Activated naive CD4-positive, alpha-beta T cell treated with anti-CD3 and anti-CD28 coated beads, Interleukin-2, amount 10 ng/mL, durations not matched to agents 7 days and 5 days (primary cell): Measurements from ENCODE around the gene STRA6.

Source experiments
- CTCF ChIA-PET: fragments of 350-600 bp; sonication (Branson Sonifier 250); formaldehyde crosslinking; loops from one replicate; lab custom pipeline; 2021; ENCODE audit warnings: antibody characterized with exemption; lab: Charles Lee
- DNase-seq: peaks from one replicate; pipeline ENCODE4 v3.0.0-alpha.2; 2020
- H3K27ac Mint-ChIP-seq: one replicate; pipeline ENCODE4 v1.8.0; 2021; ENCODE audit warnings: mild to moderate bottlenecking, moderate library complexity, mixed read lengths
- H3K27me3 Mint-ChIP-seq: one replicate; pipeline ENCODE4 v1.8.0; 2021; ENCODE audit warnings: mild to moderate bottlenecking, mixed read lengths
- H3K36me3 Mint-ChIP-seq: one replicate; pipeline ENCODE4 v1.8.0; 2021; ENCODE audit warnings: mixed read lengths
- H3K4me1 Mint-ChIP-seq: one replicate; pipeline ENCODE4 v1.8.0; 2021; ENCODE audit warnings: mixed read lengths
- H3K4me3 Mint-ChIP-seq: one replicate; pipeline ENCODE4 v1.8.0; 2021; ENCODE audit warnings: mild to moderate bottlenecking, moderate library complexity, mixed read lengths
- H3K9me3 Mint-ChIP-seq: one replicate; pipeline ENCODE4 v1.8.0; 2021; ENCODE audit warnings: mixed read lengths

STRA6 gene

DNA sequence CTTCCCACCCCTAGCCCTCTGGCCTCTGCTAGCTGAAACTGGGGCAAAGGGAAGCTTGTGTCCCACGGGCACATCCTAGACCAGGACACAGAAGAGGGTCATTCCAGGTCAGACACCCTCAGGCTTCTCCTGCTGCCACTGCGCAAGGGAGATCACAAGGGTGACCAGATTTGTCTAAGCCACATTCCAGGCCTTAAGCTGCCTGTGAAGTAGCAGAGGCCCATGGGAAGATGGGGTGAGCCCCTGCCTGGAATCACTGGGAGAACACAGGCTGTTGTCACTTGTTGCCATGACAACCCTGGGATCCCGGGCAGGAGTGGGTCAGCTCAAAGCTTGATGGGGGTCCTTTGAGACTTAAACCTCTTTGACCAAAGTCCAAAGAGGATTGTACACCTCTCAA lies 10.8 kb downstream of the STRA6 start:
- H3K27me3 Mint-ChIP-seq: peaks cover 29% of the 10 kb centered on the region
- H3K4me3 Mint-ChIP-seq: no peak overlapping the region
- no peak for DNase-seq
- H3K36me3 Mint-ChIP-seq: no peaks in the 10 kb centered on the region
- no peaks in the 10 kb centered on the region for H3K9me3 Mint-ChIP-seq
- no peak overlapping the region for H3K27ac Mint-ChIP-seq
- H3K4me1 Mint-ChIP-seq: no peaks in the 10 kb centered on the region
- CTCF ChIA-PET: no interaction called here

DNA sequence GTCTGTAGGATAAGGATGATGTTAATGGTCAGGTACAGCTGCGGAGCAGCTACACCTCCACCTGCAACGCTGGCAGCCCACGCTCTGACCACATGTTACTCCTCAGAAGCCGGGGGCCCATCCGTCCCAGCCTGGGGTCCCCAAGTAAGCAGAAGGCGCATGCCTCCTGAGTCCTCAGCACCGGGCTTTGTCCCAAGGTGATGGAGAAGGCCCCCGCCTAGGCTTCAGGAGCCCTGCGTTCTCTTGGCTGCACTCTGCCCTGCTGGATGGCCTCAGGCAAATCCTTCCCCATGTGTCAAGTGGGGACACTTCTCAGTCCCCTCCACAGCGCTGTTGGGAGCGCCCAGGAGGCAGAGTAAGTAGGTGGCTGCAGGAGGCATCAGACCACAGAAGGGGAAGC lies 14.4 kb downstream of the STRA6 start:
- Mint-ChIP-seq H3K27ac (no peak overlapping the region), H3K4me3 (no peak overlapping the region), H3K36me3 (no peaks in the 10 kb centered on the region), H3K4me1 (no peaks in the 10 kb centered on the region), H3K27me3 (peaks cover 14% of the 10 kb centered on the region), H3K9me3 (no peaks in the 10 kb centered on the region)
- no peak for DNase-seq
- CTCF ChIA-PET: interaction anchor here (1.3 kb wide), 1 partner anchor 132 kb away, joined by 3 read pairs; no protein-coding TSS in a partner anchor

DNA sequence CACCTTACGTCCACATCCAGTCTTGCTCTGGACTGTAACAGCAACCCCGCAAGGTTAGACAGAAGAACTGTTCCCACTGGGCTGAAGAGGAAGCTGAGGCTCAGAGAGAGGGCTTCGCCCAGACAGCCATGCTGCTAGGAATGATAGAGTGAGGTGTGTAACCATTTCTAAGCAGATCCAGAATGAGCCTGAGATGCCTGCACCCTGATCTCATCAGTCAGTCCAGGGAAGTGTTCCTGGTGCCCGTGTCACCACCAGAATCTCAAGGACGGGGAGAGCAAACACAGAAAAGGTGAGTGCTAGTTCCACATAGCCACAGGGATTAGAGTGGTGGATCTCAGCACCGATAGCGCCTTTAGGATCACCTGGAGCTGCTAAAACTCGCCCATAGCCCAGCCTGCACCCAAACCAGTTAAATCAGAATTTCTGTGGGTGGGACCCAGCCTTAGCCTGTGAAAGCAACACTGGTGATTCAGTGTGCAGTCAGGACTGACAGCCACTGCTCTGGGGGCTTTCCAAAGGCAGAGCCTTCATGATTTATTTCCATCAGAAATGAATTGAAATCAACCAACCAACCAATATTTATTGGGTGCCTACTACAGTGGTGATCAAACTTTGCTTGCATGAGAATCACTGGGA lies 16.8 kb downstream of the STRA6 start:
- H3K36me3 Mint-ChIP-seq: no peaks in the 10 kb centered on the region
- H3K27ac Mint-ChIP-seq: no peak overlapping the region
- H3K27me3 Mint-ChIP-seq: peaks cover 7% of the 10 kb centered on the region
- CTCF ChIA-PET: interaction anchor here (0.7 kb wide), 1 partner anchor 1953 kb away, joined by 3 read pairs; no protein-coding TSS in a partner anchor
- no peaks in the 10 kb centered on the region for H3K4me1 Mint-ChIP-seq
- DNase-seq: no peak
- no peak overlapping the region for H3K4me3 Mint-ChIP-seq
- no peaks in the 10 kb centered on the region for H3K9me3 Mint-ChIP-seq

DNA sequence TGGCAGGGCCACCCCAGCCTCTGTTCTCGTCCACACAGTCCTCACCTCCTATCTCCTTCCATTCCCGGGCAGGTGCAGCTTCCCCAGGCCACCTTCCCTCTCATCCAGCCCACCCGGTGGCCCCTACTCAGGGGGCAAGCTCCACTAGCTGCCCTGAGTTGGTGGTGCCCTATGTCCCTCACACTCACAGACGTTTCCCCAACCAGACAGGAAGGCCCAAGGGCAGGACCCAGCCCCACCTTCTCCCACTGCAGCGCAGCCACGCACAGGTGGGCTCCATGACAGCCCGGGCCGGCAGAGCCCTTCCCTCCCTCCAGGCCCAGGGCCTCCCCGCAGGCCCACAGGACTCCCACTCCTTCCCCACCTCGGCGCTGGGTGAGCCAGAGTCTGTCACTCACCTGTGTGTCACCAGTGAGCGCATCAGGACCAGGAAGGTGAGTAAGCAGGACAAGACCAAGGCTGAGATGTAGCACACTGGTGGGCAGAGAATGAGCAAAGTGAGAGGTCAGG lies 17.9 kb downstream of the STRA6 start:
- Mint-ChIP-seq H3K27ac (no peak overlapping the region), H3K27me3 (peaks cover 13% of the 10 kb centered on the region), H3K4me3 (no peak overlapping the region), H3K4me1 (no peaks in the 10 kb centered on the region), H3K36me3 (no peaks in the 10 kb centered on the region), H3K9me3 (no peaks in the 10 kb centered on the region)
- CTCF ChIA-PET: no interaction called here
- no peak for DNase-seq

DNA sequence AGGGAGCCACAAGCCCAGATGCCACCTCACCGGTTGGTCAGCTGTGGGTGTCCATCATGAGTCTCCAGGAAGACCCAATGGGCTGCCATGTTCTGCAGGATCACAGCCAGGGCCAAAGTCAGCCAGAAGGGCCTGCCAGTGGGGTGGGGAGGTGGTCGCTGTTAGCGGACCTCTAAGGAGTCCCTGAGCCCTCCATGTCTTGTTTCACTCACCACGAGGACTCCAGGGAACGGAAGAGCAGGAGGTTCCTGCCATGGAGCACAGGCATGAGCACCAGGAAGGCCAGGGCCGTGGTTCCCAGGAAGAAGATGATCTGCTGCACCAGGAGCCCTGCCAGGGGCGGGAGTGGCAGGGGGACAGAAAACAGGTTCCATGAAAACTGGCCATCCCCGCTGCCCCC lies 20.5 kb downstream of the STRA6 start:
- Mint-ChIP-seq H3K4me1 (no peaks in the 10 kb centered on the region), H3K27me3 (peaks cover 9% of the 10 kb centered on the region), H3K9me3 (no peaks in the 10 kb centered on the region), H3K36me3 (no peaks in the 10 kb centered on the region), H3K4me3 (no peak overlapping the region), H3K27ac (no peak overlapping the region)
- CTCF ChIA-PET: no interaction called here
- DNase-seq: no peak

DNA sequence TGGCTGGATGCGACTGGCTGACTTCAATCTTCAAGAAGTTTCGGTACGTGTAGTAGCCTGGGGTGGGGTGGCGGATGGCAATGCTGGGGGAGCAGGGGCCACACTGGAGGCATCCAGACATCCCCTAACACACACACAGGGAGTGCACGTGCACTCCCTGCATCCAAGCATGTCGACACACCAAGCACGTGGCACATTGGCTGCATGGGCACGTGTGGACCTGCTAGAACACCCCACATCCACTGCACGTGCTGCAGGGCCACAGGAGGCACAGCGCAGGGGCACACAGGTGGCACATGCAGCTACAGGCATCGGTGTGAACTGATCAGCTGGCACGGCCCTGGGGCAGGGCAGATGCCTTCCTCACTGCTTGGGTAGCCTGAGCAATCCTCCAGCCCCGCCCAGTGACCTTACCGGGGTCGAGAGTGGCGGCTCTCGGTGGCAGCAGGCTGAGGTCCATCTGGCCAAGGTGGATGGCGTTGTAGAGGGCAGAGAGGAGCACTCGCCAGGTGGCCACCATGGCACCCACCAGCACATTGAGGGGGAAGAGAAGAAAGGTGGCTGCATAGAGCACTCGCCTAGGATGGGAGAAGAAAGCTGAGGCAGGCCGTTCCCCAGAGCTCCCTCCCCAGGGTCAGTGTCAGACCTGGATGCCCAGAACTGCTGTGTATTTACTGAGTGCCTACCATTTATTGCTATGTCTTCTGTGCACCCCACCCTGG lies 21.5 kb downstream of the STRA6 start:
- peaks cover 18% of the 10 kb centered on the region for H3K27me3 Mint-ChIP-seq
- no peaks in the 10 kb centered on the region for H3K9me3 Mint-ChIP-seq
- CTCF ChIA-PET: no interaction called here
- H3K27ac Mint-ChIP-seq: no peak overlapping the region
- H3K36me3 Mint-ChIP-seq: no peaks in the 10 kb centered on the region
- H3K4me1 Mint-ChIP-seq: no peaks in the 10 kb centered on the region
- DNase-seq: no peak
- H3K4me3 Mint-ChIP-seq: no peak overlapping the region

DNA sequence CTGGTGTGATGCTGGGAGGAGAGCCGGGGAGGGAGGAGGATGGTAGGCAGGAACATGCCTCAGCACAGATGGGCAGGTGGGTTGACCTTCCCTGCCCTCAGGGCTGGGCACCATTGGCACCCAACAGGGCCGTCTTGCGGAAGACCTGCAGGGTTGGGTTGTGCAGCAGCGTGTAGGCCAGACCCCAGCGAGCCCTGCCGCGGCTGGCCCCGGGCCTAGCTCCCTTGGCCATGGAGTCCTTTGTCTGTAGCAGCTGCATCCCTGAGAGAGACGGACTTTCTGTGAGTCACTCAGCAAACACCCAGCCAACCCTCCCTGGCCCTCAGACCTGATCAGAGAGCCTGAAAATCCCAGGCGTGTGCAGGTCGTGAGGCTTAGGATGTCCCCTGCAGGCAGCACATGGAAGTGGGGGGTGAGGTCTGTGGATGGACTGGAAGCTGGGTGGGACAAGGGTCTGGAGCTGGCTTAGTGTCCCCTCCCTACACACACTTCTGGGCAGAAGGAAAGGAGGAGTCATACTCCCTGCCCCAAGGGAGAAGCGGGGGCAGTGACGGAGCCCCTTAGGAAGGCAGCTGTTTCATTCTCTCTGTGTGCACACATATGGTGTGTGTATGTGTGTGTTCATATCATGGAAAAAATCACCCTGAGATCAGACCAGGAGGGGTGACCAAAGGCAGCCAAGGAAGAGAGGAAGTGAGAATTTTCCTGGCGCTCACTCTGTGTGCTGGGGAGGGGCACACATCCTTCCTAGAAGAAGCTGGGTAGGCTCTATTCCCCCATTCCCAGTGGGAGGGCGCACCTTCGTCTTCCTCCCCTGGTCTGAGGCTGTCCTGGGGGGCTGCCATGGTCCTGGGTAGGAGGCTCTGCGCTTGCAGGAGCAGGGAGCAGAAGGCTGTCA lies 22.4 kb downstream of the STRA6 start:
- Mint-ChIP-seq H3K9me3 (no peaks in the 10 kb centered on the region), H3K27me3 (peaks cover 18% of the 10 kb centered on the region), H3K27ac (no peak overlapping the region), H3K36me3 (no peaks in the 10 kb centered on the region), H3K4me1 (no peaks in the 10 kb centered on the region), H3K4me3 (no peak overlapping the region)
- CTCF ChIA-PET: no interaction called here
- no peak for DNase-seq

DNA sequence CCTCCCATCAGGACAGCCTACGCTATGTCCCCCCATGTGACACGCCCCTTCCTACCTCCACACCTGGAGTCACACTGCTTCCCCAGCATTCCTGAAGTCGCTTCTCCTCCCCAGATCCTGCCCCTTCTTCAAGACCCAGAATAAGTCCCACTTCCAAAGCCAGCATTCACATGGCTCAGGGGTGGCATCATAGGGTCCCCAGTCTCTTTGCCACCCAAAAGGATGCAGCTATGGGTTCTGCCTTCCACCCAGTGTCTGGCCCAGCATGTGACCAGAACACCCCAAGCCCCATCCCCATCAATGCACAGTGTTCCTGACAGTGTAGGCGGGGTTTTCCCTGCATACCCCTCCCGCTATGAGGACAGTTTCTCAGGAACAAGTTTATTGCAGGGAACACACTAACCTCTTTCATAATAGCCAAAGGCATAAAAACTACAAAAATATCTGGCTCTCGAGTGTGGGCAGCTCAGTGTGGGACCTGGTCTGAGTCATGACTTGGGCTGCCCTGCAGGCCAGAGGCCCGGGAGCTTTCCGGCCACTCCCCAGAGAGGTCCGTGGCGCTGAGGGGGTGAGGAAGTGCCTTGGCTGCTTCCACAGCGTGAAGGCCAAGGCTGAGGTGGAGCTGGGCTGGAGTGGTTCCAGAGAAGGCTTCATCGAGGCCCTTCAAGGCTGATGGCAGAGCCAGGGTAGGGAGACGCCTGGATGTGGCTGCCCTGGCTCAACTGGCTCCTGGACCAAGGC lies 23.3 kb downstream of the STRA6 start:
- H3K4me1 Mint-ChIP-seq: no peaks in the 10 kb centered on the region
- H3K36me3 Mint-ChIP-seq: no peaks in the 10 kb centered on the region
- DNase-seq: no peak
- H3K27ac Mint-ChIP-seq: no peak overlapping the region
- CTCF ChIA-PET: no interaction called here
- no peaks in the 10 kb centered on the region for H3K9me3 Mint-ChIP-seq
- peaks cover 18% of the 10 kb centered on the region for H3K27me3 Mint-ChIP-seq
- no peak overlapping the region for H3K4me3 Mint-ChIP-seq

DNA sequence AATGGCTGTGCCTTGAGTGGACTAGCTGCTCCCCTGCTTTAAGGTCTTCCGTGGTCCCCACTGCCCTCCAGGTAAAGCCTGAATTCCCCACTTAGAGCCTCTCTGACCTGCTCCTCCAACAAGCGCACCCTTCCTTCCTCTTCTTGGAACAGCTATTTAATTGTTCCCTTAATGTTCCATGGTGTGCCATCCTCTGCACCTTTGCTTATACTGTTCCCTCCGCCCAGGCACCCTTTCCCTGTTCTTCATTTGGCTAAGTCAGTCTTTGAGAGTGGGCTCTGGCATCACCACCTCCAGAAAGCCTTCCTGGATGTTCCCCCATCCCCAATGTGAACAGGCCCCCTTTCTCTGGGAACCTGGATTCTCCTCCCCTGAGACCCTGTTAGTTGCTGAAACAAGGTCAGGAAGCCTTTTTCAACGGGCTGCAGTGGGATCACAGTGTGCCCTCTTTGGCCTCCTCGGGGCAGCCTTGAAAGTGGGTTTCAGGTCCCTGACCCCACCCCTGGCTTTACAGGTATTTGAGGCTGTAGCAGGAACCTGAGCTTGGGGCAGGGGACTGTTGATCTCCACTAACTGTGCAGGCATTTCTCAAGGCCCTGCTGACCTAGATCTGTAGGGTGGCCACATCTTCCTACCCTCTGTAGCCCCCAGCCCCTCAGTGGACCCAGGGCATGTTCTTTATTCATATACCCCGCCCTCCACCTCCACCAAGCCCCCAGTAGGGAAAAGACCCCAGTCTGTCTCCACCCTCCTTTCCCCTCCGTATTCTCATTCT lies 24.1 kb downstream of the STRA6 start:
- H3K4me1 Mint-ChIP-seq: no peaks in the 10 kb centered on the region
- no peak for DNase-seq
- no peaks in the 10 kb centered on the region for H3K36me3 Mint-ChIP-seq
- H3K27me3 Mint-ChIP-seq: peaks cover 18% of the 10 kb centered on the region
- no peaks in the 10 kb centered on the region for H3K9me3 Mint-ChIP-seq
- CTCF ChIA-PET: interaction anchor here (1.6 kb wide), 1 partner anchor 16 kb away, joined by 3 read pairs; no protein-coding TSS in a partner anchor
- no peak overlapping the region for H3K27ac Mint-ChIP-seq
- H3K4me3 Mint-ChIP-seq: no peak overlapping the region

DNA sequence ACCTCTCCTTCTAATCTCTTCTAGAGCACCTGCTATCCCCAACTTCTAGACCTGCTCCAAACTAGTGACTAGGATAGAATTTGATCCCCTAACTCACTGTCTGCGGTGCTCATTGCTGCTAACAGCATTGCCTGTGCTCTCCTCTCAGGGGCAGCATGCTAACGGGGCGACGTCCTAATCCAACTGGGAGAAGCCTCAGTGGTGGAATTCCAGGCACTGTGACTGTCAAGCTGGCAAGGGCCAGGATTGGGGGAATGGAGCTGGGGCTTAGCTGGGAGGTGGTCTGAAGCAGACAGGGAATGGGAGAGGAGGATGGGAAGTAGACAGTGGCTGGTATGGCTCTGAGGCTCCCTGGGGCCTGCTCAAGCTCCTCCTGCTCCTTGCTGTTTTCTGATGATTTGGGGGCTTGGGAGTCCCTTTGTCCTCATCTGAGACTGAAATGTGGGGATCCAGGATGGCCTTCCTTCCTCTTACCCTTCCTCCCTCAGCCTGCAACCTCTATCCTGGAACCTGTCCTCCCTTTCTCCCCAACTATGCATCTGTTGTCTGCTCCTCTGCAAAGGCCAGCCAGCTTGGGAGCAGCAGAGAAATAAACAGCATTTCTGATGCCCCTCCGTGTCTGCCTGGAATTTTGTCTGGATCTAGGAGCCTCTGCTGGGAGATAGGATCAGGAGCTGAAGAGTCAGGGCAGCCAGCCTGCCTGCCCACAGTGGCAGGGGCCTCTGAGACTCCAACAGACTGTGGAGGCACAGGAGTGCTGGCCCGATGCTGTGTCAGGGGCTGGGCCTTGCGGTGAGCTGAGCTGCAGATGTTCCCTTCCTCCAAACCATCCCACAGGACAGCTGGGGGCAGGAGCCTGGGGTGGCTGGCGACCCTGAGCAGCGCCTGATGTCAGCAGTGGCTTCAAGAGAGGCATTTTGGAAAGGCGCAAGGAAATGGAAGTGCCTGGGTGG lies 26.0 kb downstream of the STRA6 start:
- CTCF ChIA-PET: interaction anchor here (1.6 kb wide), 1 partner anchor 14 kb away, joined by 3 read pairs; no protein-coding TSS in a partner anchor
- Mint-ChIP-seq H3K27me3 (peaks cover 18% of the 10 kb centered on the region), H3K27ac (peak overlapping the region; percentile 34), H3K4me1 (no peaks in the 10 kb centered on the region), H3K4me3 (no peak overlapping the region), H3K9me3 (no peaks in the 10 kb centered on the region), H3K36me3 (no peaks in the 10 kb centered on the region)
- DNase-seq: no peak

DNA sequence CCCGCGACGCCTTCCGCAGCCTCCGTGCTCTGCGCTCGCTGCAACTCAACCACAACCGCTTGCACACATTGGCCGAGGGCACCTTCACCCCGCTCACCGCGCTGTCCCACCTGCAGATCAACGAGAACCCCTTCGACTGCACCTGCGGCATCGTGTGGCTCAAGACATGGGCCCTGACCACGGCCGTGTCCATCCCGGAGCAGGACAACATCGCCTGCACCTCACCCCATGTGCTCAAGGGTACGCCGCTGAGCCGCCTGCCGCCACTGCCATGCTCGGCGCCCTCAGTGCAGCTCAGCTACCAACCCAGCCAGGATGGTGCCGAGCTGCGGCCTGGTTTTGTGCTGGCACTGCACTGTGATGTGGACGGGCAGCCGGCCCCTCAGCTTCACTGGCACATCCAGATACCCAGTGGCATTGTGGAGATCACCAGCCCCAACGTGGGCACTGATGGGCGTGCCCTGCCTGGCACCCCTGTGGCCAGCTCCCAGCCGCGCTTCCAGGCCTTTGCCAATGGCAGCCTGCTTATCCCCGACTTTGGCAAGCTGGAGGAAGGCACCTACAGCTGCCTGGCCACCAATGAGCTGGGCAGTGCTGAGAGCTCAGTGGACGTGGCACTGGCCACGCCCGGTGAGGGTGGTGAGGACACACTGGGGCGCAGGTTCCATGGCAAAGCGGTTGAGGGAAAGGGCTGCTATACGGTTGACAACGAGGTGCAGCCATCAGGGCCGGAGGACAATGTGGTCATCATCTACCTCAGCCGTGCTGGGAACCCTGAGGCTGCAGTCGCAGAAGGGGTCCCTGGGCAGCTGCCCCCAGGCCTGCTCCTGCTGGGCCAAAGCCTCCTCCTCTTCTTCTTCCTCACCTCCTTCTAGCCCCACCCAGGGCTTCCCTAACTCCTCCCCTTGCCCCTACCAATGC lies 27.1 kb downstream of the STRA6 start:
- H3K36me3 Mint-ChIP-seq: no peaks in the 10 kb centered on the region
- no peak overlapping the region for H3K4me3 Mint-ChIP-seq
- no peak for DNase-seq
- no peaks in the 10 kb centered on the region for H3K9me3 Mint-ChIP-seq
- no peaks in the 10 kb centered on the region for H3K4me1 Mint-ChIP-seq
- no peak overlapping the region for H3K27ac Mint-ChIP-seq
- peaks cover 15% of the 10 kb centered on the region for H3K27me3 Mint-ChIP-seq
- CTCF ChIA-PET: no interaction called here

DNA sequence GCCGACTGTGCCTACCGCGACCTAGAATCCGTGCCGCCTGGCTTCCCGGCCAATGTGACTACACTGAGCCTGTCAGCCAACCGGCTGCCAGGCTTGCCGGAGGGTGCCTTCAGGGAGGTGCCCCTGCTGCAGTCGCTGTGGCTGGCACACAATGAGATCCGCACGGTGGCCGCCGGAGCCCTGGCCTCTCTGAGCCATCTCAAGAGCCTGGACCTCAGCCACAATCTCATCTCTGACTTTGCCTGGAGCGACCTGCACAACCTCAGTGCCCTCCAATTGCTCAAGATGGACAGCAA lies 27.7 kb downstream of the STRA6 start:
- Mint-ChIP-seq H3K4me1 (no peaks in the 10 kb centered on the region), H3K36me3 (no peaks in the 10 kb centered on the region), H3K27me3 (peaks cover 13% of the 10 kb centered on the region), H3K4me3 (no peak overlapping the region), H3K9me3 (no peaks in the 10 kb centered on the region), H3K27ac (no peak overlapping the region)
- DNase-seq: no peak
- CTCF ChIA-PET: no interaction called here
